ENCODE measurements around the gene TRAF3IP1.

DNA sequence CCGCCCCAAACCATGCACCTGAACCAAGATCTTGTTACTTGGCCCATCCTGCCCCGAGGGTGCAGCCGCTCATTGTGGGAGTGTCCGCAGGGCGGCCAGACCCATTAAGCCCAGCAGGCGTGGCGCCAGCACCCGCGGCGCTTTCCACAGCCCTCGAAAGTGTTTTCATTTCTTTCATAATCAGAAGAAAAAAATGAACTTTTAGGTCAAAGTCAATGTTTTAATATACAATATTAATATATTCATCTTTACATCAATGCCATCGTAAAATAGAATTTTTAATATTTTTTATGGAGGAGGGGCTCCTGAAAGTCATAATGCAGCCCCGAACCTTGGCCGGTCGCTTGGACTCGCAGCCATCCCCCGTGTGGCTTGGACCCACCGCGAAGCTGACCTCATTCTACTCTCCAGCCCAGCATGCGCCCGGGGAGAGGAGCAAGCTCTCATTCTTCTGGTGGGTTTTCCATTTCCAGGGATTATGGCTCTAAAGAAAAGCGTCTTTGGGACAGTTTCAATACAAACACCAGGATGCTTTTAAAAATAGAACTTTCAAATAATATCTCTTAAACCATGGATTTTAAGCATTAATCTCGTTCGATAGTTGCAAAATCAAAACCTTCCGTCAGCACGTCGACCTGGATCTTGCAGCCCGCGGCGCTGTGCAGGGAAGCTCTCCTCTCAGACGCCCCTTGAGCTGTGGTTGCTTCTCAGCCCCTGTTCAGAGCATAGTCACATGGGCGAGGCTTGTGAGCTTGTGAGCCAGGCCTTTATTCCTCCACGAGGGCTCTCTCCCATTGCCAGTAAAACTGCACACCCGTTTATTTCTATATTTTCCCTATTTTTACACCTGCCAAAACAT is 89.3 kb downstream of the TRAF3IP1 start:
- TF ChIP-seq, protein P1, sequence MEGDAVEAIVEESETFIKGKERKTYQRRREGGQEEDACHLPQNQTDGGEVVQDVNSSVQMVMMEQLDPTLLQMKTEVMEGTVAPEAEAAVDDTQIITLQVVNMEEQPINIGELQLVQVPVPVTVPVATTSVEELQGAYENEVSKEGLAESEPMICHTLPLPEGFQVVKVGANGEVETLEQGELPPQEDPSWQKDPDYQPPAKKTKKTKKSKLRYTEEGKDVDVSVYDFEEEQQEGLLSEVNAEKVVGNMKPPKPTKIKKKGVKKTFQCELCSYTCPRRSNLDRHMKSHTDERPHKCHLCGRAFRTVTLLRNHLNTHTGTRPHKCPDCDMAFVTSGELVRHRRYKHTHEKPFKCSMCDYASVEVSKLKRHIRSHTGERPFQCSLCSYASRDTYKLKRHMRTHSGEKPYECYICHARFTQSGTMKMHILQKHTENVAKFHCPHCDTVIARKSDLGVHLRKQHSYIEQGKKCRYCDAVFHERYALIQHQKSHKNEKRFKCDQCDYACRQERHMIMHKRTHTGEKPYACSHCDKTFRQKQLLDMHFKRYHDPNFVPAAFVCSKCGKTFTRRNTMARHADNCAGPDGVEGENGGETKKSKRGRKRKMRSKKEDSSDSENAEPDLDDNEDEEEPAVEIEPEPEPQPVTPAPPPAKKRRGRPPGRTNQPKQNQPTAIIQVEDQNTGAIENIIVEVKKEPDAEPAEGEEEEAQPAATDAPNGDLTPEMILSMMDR (IDR thresholded peaks at IDR 0.05; ENCODE audit: low read depth, low read length, missing input control), result no peak
- TF ChIP-seq RAD21 (IDR thresholded peaks at IDR 0.05) (no peak), RXRA (IDR thresholded peaks at IDR 0.05) (no peak), SP1 (IDR thresholded peaks at IDR 0.05) (no peak), ATF3 (IDR thresholded peaks at IDR 0.05) (no peak), NR2F2 (IDR thresholded peaks at IDR 0.05) (no peak), TAF1 (conservative IDR thresholded peaks at IDR 0.05) (no peak), REST (IDR thresholded peaks at IDR 0.05) (no peak)
- TF ChIP-seq, protein P2, sequence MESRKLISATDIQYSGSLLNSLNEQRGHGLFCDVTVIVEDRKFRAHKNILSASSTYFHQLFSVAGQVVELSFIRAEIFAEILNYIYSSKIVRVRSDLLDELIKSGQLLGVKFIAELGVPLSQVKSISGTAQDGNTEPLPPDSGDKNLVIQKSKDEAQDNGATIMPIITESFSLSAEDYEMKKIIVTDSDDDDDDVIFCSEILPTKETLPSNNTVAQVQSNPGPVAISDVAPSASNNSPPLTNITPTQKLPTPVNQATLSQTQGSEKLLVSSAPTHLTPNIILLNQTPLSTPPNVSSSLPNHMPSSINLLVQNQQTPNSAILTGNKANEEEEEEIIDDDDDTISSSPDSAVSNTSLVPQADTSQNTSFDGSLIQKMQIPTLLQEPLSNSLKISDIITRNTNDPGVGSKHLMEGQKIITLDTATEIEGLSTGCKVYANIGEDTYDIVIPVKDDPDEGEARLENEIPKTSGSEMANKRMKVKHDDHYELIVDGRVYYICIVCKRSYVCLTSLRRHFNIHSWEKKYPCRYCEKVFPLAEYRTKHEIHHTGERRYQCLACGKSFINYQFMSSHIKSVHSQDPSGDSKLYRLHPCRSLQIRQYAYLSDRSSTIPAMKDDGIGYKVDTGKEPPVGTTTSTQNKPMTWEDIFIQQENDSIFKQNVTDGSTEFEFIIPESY (IDR thresholded peaks at IDR 0.05), result no peak
- TF ChIP-seq, protein P3, sequence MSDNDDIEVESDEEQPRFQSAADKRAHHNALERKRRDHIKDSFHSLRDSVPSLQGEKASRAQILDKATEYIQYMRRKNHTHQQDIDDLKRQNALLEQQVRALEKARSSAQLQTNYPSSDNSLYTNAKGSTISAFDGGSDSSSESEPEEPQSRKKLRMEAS (IDR thresholded peaks at IDR 0.05), result no peak

Measured in liver (tissue), 3 donors.